GM06990 (cell line): ENCODE data around the gene EIF4G3.

Experiments
- DNase-seq: peaks from one replicate; pipeline ENCODE4 v3.0.0-alpha.2; 2011; ENCODE audit not compliant: insufficient read length; ENCODE audit errors: extremely low read depth
- H3K27me3 ChIP-seq: replicated peaks from 2 replicates; pipeline ENCODE4 v1.6.0; 2011; ENCODE audit warnings: low read length; ENCODE audit not compliant: control insufficient read depth, insufficient read depth
- H3K36me3 ChIP-seq: 2 replicates; pipeline ENCODE4 v1.5.1; 2011; ENCODE audit warnings: low read length; ENCODE audit not compliant: control insufficient read depth, insufficient read depth
- H3K4me3 ChIP-seq: replicated peaks from 2 replicates; pipeline ENCODE4 v1.5.1; 2011; ENCODE audit warnings: low read depth, mild to moderate bottlenecking, control low read depth, low read length
- CTCF ChIP-seq: IDR thresholded peaks from 2 replicates; pipeline ENCODE4 v1.5.1; 2011; ENCODE audit warnings: low read length, control low read depth, mild to moderate bottlenecking, inconsistent platforms; ENCODE audit not compliant: insufficient read depth, poor library complexity, severe bottlenecking

EIF4G3 gene

GRCh38 chr1:20887246-20887645, 289.5 kb downstream of the EIF4G3 start:
- no peak for DNase-seq
- TF ChIP-seq CTCF: no peak
- no peaks in the 10 kb centered on the region for H3K27me3 ChIP-seq
- no peak overlapping the region for H3K4me3 ChIP-seq
- no peaks in the 10 kb centered on the region; the same call in none of the 2 replicates for H3K36me3 ChIP-seq

GRCh38 chr1:20885121-20885520, 291.6 kb downstream of the EIF4G3 start:
- no peak for DNase-seq
- no peak for TF ChIP-seq CTCF
- no peaks in the 10 kb centered on the region for H3K27me3 ChIP-seq
- H3K4me3 ChIP-seq: no peak overlapping the region
- no peaks in the 10 kb centered on the region; the same call in none of the 2 replicates for H3K36me3 ChIP-seq

GRCh38 chr1:20884513-20884912, 292.2 kb downstream of the EIF4G3 start:
- no peak for TF ChIP-seq CTCF
- Histone ChIP-seq H3K4me3 (no peak overlapping the region), H3K36me3 (no peaks in the 10 kb centered on the region; the same call in none of the 2 replicates), H3K27me3 (no peaks in the 10 kb centered on the region)
- no peak for DNase-seq

GRCh38 chr1:20883766-20884165, 292.9 kb downstream of the EIF4G3 start:
- no peaks in the 10 kb centered on the region for H3K27me3 ChIP-seq
- no peak for TF ChIP-seq CTCF
- no peak for DNase-seq
- no peak overlapping the region for H3K4me3 ChIP-seq
- H3K36me3 ChIP-seq: peaks cover 1% of the 10 kb centered on the region

GRCh38 chr1:20882837-20883236, 293.9 kb downstream of the EIF4G3 start:
- DNase-seq: no peak
- no peak for TF ChIP-seq CTCF
- Histone ChIP-seq H3K4me3 (no peak overlapping the region), H3K36me3 (peaks cover 1% of the 10 kb centered on the region), H3K27me3 (no peaks in the 10 kb centered on the region)

GRCh38 chr1:20878799-20879198, 297.9 kb downstream of the EIF4G3 start:
- no peak for DNase-seq
- peaks cover 1% of the 10 kb centered on the region for H3K36me3 ChIP-seq
- no peak for TF ChIP-seq CTCF
- no peak overlapping the region for H3K4me3 ChIP-seq
- H3K27me3 ChIP-seq: no peaks in the 10 kb centered on the region
